Measurements from ENCODE around the gene THBD. TPM values are rescaled to one million over a fixed set of nuclear protein-coding genes. Genes with fewer than 3 reads are reported as not detected.

Gene THBD
- total RNA-seq, 1 donor from 2014 or later: 37.5 TPM

GRCh38 chr20:23058240-23058639 is 8.8 kb upstream of the THBD start:
- H3K4me3 Mint-ChIP-seq (ENCODE audit: unreplicated experiment): no peak overlapping the region
- H3K36me3 Mint-ChIP-seq (ENCODE audit: low read depth): no peaks in the 10 kb centered on the region
- no peaks in the 10 kb centered on the region for H3K27me3 Mint-ChIP-seq (ENCODE audit: low read depth)
- peak; percentile 33 for TF ChIP-seq CTCF (IDR thresholded peaks at IDR 0.05)
- H3K9me3 Mint-ChIP-seq (ENCODE audit: low read depth): peaks cover 4% of the 10 kb centered on the region
- DNase-seq (ENCODE audit: low spot score): no peak
- peaks cover 31% of the 10 kb centered on the region for H3K4me1 Mint-ChIP-seq (ENCODE audit: low read depth)
- no peak overlapping the region for H3K27ac Mint-ChIP-seq (ENCODE audit: unreplicated experiment)

- Mint-ChIP-seq H3K9me3 (ENCODE audit: low read depth) (peaks cover 4% of the 10 kb centered on the region), H3K36me3 (ENCODE audit: low read depth) (no peaks in the 10 kb centered on the region), H3K4me3 (ENCODE audit: unreplicated experiment) (no peak overlapping the region), H3K27me3 (ENCODE audit: low read depth) (no peaks in the 10 kb centered on the region), H3K27ac (ENCODE audit: unreplicated experiment) (no peak overlapping the region), H3K4me1 (ENCODE audit: low read depth) (peaks cover 18% of the 10 kb centered on the region)
- DNase-seq (ENCODE audit: low spot score): no peak
- no peak for TF ChIP-seq CTCF (IDR thresholded peaks at IDR 0.05)
These were observed 3.4 kb upstream of the THBD start for GRCh38 chr20:23052904-23053303.

DNA sequence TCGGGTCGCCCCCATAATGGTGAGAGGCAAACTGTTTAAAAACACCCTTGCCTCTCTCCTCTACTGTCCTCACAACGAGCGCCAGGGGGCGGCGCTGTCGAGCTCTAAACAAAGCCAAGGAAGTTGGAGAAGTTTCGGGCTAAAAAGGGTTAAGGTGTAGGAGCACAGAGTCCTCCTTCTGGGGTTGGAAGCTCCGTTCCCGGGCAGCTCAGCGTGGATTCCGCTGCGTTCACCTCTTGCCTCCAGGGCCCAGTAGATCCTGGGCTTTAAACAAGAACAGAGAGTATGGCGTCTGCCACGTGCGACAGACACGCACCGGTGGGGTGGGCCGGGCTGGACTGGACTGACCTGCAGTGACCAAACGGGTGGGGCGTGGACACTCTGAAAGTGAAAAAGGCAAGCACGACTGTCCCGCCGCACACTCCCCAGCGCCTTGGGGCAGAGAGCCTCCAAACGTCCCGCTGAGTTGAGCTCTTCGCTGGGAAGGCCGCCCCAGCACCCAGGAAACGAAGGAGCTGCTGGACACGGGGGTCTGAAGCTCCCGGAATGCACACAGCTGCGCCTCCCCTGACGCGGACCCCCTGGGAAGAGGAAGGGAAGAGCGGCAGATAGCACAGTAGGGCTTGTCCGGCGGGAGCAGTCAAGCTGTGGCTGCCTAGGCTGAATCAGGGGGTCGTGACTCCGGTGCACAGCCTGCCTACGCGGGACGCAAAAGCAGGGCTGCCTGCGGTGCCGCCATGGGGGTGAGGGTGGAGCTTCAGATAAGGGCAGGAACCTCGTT is 1.6 kb upstream of the THBD start:
- peak; percentile 81 for DNase-seq (ENCODE audit: low spot score)
- TF ChIP-seq CTCF (IDR thresholded peaks at IDR 0.05): peak; percentile 98
- H3K27me3 Mint-ChIP-seq (ENCODE audit: low read depth): no peaks in the 10 kb centered on the region
- H3K27ac Mint-ChIP-seq (ENCODE audit: unreplicated experiment): peak overlapping the region; percentile 91
- peaks cover 2% of the 10 kb centered on the region for H3K36me3 Mint-ChIP-seq (ENCODE audit: low read depth)
- H3K4me1 Mint-ChIP-seq (ENCODE audit: low read depth): peaks cover 32% of the 10 kb centered on the region
- H3K9me3 Mint-ChIP-seq (ENCODE audit: low read depth): no peaks in the 10 kb centered on the region
- H3K4me3 Mint-ChIP-seq (ENCODE audit: unreplicated experiment): peak overlapping the region; percentile 85

- H3K27ac Mint-ChIP-seq (ENCODE audit: unreplicated experiment): peak overlapping the region; percentile 94
- H3K4me3 Mint-ChIP-seq (ENCODE audit: unreplicated experiment): peak overlapping the region; percentile 85
- no peaks in the 10 kb centered on the region for H3K9me3 Mint-ChIP-seq (ENCODE audit: low read depth)
- H3K36me3 Mint-ChIP-seq (ENCODE audit: low read depth): peaks cover 2% of the 10 kb centered on the region
- TF ChIP-seq CTCF (IDR thresholded peaks at IDR 0.05): no peak
- peaks cover 38% of the 10 kb centered on the region for H3K4me1 Mint-ChIP-seq (ENCODE audit: low read depth)
- no peaks in the 10 kb centered on the region for H3K27me3 Mint-ChIP-seq (ENCODE audit: low read depth)
- DNase-seq (ENCODE audit: low spot score): no peak
These were observed 785 bp upstream of the THBD start for GRCh38 chr20:23050076-23050838.

Data from chondrocyte (in vitro differentiated cells).